Mesenchymal stem cell (in vitro differentiated cells and primary cell): ENCODE measurements around the gene RCOR1.

Source experiments
- DNase-seq: peaks from one replicate; pipeline ENCODE4 v3.0.0-alpha.2; 2013
- H2AFZ ChIP-seq: one replicate; pipeline ENCODE4 v1.6.1; 2013; ENCODE audit warnings: low read depth, mild to moderate bottlenecking, control low read depth, inconsistent platforms, low read length, moderate library complexity
- H2AK5ac ChIP-seq: 2 replicates; pipeline ENCODE4 v1.6.1; 2013; ENCODE audit warnings: low read length, moderate library complexity, mild to moderate bottlenecking, inconsistent platforms; ENCODE audit not compliant: severe bottlenecking
- H2BK120ac ChIP-seq: one replicate; pipeline ENCODE4 v1.6.1; 2013; ENCODE audit warnings: low read depth, mild to moderate bottlenecking, inconsistent platforms, low read length, moderate library complexity
- H2BK12ac ChIP-seq, 2 experiments: one replicate each; pipeline ENCODE4 v1.6.1; 2013; ENCODE audit warnings: inconsistent platforms in 2 of 2, low read length in 2 of 2, mild to moderate bottlenecking in 2 of 2, moderate library complexity in 2 of 2, control low read depth in 1 of 2
- H2BK15ac ChIP-seq: one replicate; pipeline ENCODE4 v1.6.1; 2013; ENCODE audit warnings: mild to moderate bottlenecking, low read depth, inconsistent platforms; ENCODE audit not compliant: poor library complexity, severe bottlenecking
- H2BK5ac ChIP-seq: 2 replicates; pipeline ENCODE4 v1.6.1; 2013; ENCODE audit warnings: low read depth, mild to moderate bottlenecking, low read length, control low read depth, inconsistent platforms; ENCODE audit not compliant: poor library complexity, severe bottlenecking
- H3K14ac ChIP-seq, 2 experiments: one replicate each; pipeline ENCODE4 v1.6.1; 2013; ENCODE audit warnings: inconsistent platforms in 2 of 2, low read length in 2 of 2, control low read depth in 1 of 2, mild to moderate bottlenecking in 1 of 2, moderate library complexity in 1 of 2
- H3K18ac ChIP-seq, 2 experiments: one replicate each; pipeline ENCODE4 v1.6.1; 2013; ENCODE audit warnings: inconsistent platforms in 2 of 2, low read length in 2 of 2, control low read depth in 1 of 2, low read depth in 1 of 2, mild to moderate bottlenecking in 1 of 2
- H3K23ac ChIP-seq, 2 experiments: one replicate each; pipeline ENCODE4 v1.6.1; 2013; ENCODE audit warnings: inconsistent platforms in 2 of 2, low read length in 2 of 2, mild to moderate bottlenecking in 2 of 2, moderate library complexity in 2 of 2, control low read depth in 1 of 2
- H3K27ac ChIP-seq: 2 replicates; pipeline ENCODE4 v1.5.1; 2013; ENCODE audit warnings: mild to moderate bottlenecking, moderate library complexity, low read length, control low read depth, inconsistent platforms; ENCODE audit not compliant: poor library complexity, severe bottlenecking
- H3K27me3 ChIP-seq, 2 experiments: 2 replicates each; pipeline versions ENCODE4 v1.6.1 to v1.7.0; 2013; ENCODE audit warnings: low read length in 2 of 2, mild to moderate bottlenecking in 2 of 2, moderate library complexity in 2 of 2, control low read depth in 1 of 2, inconsistent platforms in 1 of 2; ENCODE audit not compliant: control insufficient read depth in 1 of 2, insufficient read depth in 1 of 2
- H3K36me3 ChIP-seq, 2 experiments: 2 replicates each; pipeline versions ENCODE4 v1.6.1 to v1.7.0; 2013; ENCODE audit warnings: low read length in 2 of 2, control low read depth in 1 of 2, inconsistent platforms in 1 of 2, low read depth in 1 of 2, mild to moderate bottlenecking in 1 of 2; ENCODE audit not compliant: insufficient read depth in 2 of 2, control insufficient read depth in 1 of 2
- H3K4ac ChIP-seq, 2 experiments: one replicate each; pipeline ENCODE4 v1.6.1; 2013; ENCODE audit warnings: inconsistent platforms in 2 of 2, low read length in 2 of 2, mild to moderate bottlenecking in 2 of 2, moderate library complexity in 2 of 2, control low read depth in 1 of 2, low read depth in 1 of 2
- H3K4me1 ChIP-seq: 2 replicates; pipeline ENCODE4 v1.6.1; 2013; ENCODE audit warnings: low read depth, low read length, control low read depth; ENCODE audit not compliant: control insufficient read depth, insufficient read depth
- H3K4me2 ChIP-seq: 2 replicates; pipeline ENCODE4 v1.6.1; 2013; ENCODE audit warnings: low read length, mild to moderate bottlenecking, inconsistent platforms; ENCODE audit not compliant: poor library complexity, severe bottlenecking
- H3K4me3 ChIP-seq, 2 experiments: 2 replicates each; pipeline versions ENCODE4 v1.5.1 to v1.7.0; 2013; ENCODE audit warnings: low read length in 2 of 2, mild to moderate bottlenecking in 2 of 2, control low read depth in 1 of 2, low read depth in 1 of 2; ENCODE audit not compliant: insufficient read depth in 1 of 2
- H3K79me1 ChIP-seq: replicated peaks from 2 replicates; pipeline ENCODE4 v1.6.1; 2013; ENCODE audit warnings: mild to moderate bottlenecking, control low read depth, low read length, inconsistent platforms; ENCODE audit not compliant: poor library complexity, severe bottlenecking
- H3K9ac ChIP-seq: 2 replicates; pipeline ENCODE4 v1.7.0; 2013; ENCODE audit warnings: mild to moderate bottlenecking, low read length, moderate library complexity
- H3K9me3 ChIP-seq: 2 replicates; pipeline ENCODE4 v1.7.0; 2013; ENCODE audit warnings: mild to moderate bottlenecking, low read length; ENCODE audit not compliant: control insufficient read depth
- H4K8ac ChIP-seq: one replicate; pipeline ENCODE4 v1.6.1; 2013; ENCODE audit warnings: inconsistent platforms, mild to moderate bottlenecking, low read length, moderate library complexity
- H4K91ac ChIP-seq: one replicate; pipeline ENCODE4 v1.6.1; 2013; ENCODE audit warnings: mild to moderate bottlenecking, low read length, inconsistent platforms
- WGBS: methylation state at CpG from one replicate; pipeline ENCODE4 v1.1.7; 2013; ENCODE audit warnings: mixed read lengths; 5-methylcytosine and 5-hydroxymethylcytosine counted together

RCOR1 gene

GRCh38 chr14:102746634-102747438 is 154.4 kb downstream of the RCOR1 start:
- Histone ChIP-seq H3K14ac (no peak overlapping the region), H3K27ac (no peak overlapping the region), H2BK12ac (no peak overlapping the region), H3K79me1 (no peaks in the 10 kb centered on the region), H3K18ac (no peak overlapping the region), H3K4ac (no peak overlapping the region), H2BK120ac (no peak overlapping the region), H2AK5ac (no peak overlapping the region), H3K9me3 (peaks cover 17% of the 10 kb centered on the region), H2BK5ac (no peak overlapping the region), H4K8ac (no peak overlapping the region), H2BK15ac (no peak overlapping the region), H3K4me2 (no peak overlapping the region), H4K91ac (no peak overlapping the region), H3K36me3 (peaks cover 3 to 36% of the 10 kb centered on the region in 2 experiments), H3K27me3 (no peaks in the 10 kb centered on the region), H2AFZ (no peak overlapping the region), H3K23ac (peak overlapping the region in 1 of 2 experiments; percentile 37), H3K4me3 (peak overlapping the region in 1 of 2 experiments; percentile 34), H3K4me1 (peaks cover 2% of the 10 kb centered on the region), H3K9ac (no peak overlapping the region)
- 98% methylated on average over 28 of the region's 28 CpGs for WGBS
- DNase-seq: no peak

- no peak for DNase-seq
Observed at GRCh38 chr14:102748806-102749205, 156.4 kb downstream of the RCOR1 start.

DNA sequence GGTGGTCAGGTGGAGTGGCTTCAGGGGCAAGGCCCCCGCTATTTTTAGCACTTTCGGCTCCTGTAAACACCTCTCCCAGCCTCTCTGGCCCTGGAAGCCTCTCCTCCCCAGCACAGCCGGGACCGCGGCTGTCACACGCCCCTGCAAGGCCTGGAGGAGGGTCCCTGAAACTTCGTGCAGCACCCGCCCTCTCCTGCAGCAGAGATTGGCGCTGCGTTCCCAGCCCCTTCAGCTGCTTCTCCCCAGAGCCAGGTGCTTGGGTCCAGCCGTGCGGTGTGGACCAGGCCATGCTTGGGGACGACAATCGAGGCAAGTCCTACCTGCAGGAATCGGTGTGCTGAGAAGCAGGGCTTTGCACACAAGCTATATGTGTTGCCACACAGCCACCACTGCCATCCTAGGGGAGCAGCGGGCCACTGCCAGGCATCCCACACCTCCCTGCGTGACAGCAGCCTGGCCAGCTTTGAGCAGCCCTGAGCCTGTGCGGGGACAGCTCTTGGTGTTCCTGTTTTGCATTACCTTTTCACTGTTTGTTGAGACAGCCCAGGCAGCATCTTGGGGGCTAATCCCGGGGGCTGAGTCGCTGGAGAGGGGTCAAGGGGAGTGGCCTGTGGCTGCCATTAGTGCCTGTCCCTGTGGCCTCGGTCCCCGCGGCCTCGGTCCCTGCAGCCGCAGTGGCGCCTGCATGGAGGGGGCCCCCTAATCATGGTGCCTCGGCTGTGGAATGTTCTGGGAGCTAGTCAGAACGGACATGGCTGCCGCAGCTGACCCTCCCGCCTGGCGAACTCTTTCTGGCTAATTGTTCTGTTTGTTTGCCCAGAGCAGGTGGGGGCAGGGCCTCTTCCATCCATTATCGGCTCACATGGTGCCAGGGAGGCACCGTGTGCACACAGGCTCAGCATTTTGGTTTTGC is 157.2 kb downstream of the RCOR1 start:
- no peaks in the 10 kb centered on the region for H3K79me1 ChIP-seq
- WGBS: 89% methylated on average over 33 of the region's 33 CpGs
- peak overlapping the region in 1 of 2 experiments; percentile 35 for H3K14ac ChIP-seq
- H2BK12ac ChIP-seq: no peak overlapping the region
- H2BK15ac ChIP-seq: no peak overlapping the region
- no peak overlapping the region for H3K4me2 ChIP-seq
- H2AFZ ChIP-seq: no peak overlapping the region
- H2AK5ac ChIP-seq: no peak overlapping the region
- peaks cover 3 to 36% of the 10 kb centered on the region in 2 experiments for H3K36me3 ChIP-seq
- no peaks in the 10 kb centered on the region for H3K27me3 ChIP-seq
- H3K9ac ChIP-seq: no peak overlapping the region
- H4K8ac ChIP-seq: no peak overlapping the region
- H3K4me1 ChIP-seq: peaks cover 2% of the 10 kb centered on the region
- no peak for DNase-seq
- no peaks in the 10 kb centered on the region for H3K9me3 ChIP-seq
- no peak overlapping the region for H3K23ac ChIP-seq
- H3K27ac ChIP-seq: no peak overlapping the region
- H3K18ac ChIP-seq: no peak overlapping the region
- no peak overlapping the region for H3K4ac ChIP-seq
- H2BK120ac ChIP-seq: no peak overlapping the region
- no peak overlapping the region for H4K91ac ChIP-seq
- no peak overlapping the region for H3K4me3 ChIP-seq
- no peak overlapping the region for H2BK5ac ChIP-seq

More at GRCh38 chr14:102748806-102749205, 156.4 kb downstream of the RCOR1 start:
- Histone ChIP-seq H3K27ac (no peak overlapping the region), H3K4me3 (no peak overlapping the region), H2AK5ac (no peak overlapping the region), H4K91ac (no peak overlapping the region), H3K36me3 (peaks cover 3 to 36% of the 10 kb centered on the region in 2 experiments), H2BK120ac (no peak overlapping the region), H3K4me2 (no peak overlapping the region), H3K14ac (no peak overlapping the region), H3K18ac (no peak overlapping the region), H2BK12ac (no peak overlapping the region), H2BK5ac (no peak overlapping the region), H3K4ac (no peak overlapping the region), H2AFZ (no peak overlapping the region), H2BK15ac (no peak overlapping the region), H3K23ac (no peak overlapping the region), H3K9ac (no peak overlapping the region), H3K27me3 (no peaks in the 10 kb centered on the region), H4K8ac (no peak overlapping the region), H3K79me1 (no peaks in the 10 kb centered on the region), H3K9me3 (no peaks in the 10 kb centered on the region), H3K4me1 (peaks cover 2% of the 10 kb centered on the region)
- WGBS: 98% methylated on average over 8 of the region's 8 CpGs

DNA sequence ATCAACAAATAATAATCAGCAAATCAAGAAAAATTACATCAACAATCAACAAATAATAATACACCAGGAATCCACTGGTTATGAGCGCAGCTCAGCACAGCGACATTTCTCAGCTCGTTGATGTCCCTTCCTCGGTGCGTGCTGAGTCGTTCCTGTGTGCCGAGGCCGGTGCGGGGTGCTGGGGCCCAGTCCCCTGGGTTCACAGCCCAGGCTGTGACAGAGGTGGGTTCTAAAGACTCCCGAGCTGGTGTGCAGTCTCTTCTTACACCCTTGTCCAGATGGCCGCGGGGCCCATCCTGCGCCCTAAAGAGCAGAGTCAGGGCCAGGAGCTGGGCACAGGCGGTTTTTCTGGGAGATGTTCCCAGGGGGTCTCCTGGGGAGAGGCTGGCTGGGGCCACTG is 157.9 kb downstream of the RCOR1 start:
- H4K91ac ChIP-seq: no peak overlapping the region
- no peak overlapping the region for H3K18ac ChIP-seq
- H2AFZ ChIP-seq: no peak overlapping the region
- H3K14ac ChIP-seq: no peak overlapping the region
- H4K8ac ChIP-seq: no peak overlapping the region
- H3K27me3 ChIP-seq: no peaks in the 10 kb centered on the region
- no peak for DNase-seq
- H2AK5ac ChIP-seq: no peak overlapping the region
- H3K9me3 ChIP-seq: no peaks in the 10 kb centered on the region
- H3K4me2 ChIP-seq: no peak overlapping the region
- H2BK5ac ChIP-seq: no peak overlapping the region
- H3K4ac ChIP-seq: no peak overlapping the region
- no peak overlapping the region for H3K27ac ChIP-seq
- no peak overlapping the region for H2BK12ac ChIP-seq
- WGBS: 95% methylated on average over 14 of the region's 14 CpGs
- H2BK120ac ChIP-seq: no peak overlapping the region
- H3K36me3 ChIP-seq: peaks cover 3 to 40% of the 10 kb centered on the region in 2 experiments
- H3K4me3 ChIP-seq: no peak overlapping the region
- no peak overlapping the region for H2BK15ac ChIP-seq
- no peak overlapping the region for H3K9ac ChIP-seq
- H3K23ac ChIP-seq: no peak overlapping the region
- H3K79me1 ChIP-seq: no peaks in the 10 kb centered on the region
- peaks cover 2% of the 10 kb centered on the region for H3K4me1 ChIP-seq
